Osteoblast (primary cell): Measurements from ENCODE around the gene FGFBP1. TPM values are rescaled to one million over a fixed set of nuclear protein-coding genes. Genes with fewer than 3 reads are reported as not detected.
A peak's percentile ranks its signal among the peaks of the same experiment; 100 is the strongest.
"Not testable (repeated sequence)": the region's sequence is repeated elsewhere in the genome, so short reads cannot be mapped to it uniquely, and the experiment has no call there.

Source experiments
- DNase-seq: peaks from one replicate; pipeline ENCODE4 v3.0.0; 2011; ENCODE audit warnings: low spot score, mixed read lengths; ENCODE audit not compliant: insufficient read length; ENCODE audit errors: missing footprints
- H2AFZ ChIP-seq: 2 replicates; pipeline ENCODE4 v1.6.0; 2011; ENCODE audit warnings: mild to moderate bottlenecking, low read length
- H3K27ac ChIP-seq: 2 replicates; pipeline ENCODE4 v1.5.1; 2011; ENCODE audit warnings: mild to moderate bottlenecking, low read depth, low read length, moderate library complexity
- H3K27me3 ChIP-seq: 2 replicates; pipeline ENCODE4 v1.6.0; 2012; ENCODE audit warnings: mild to moderate bottlenecking, control low read depth, inconsistent platforms, low read length, moderate library complexity; ENCODE audit not compliant: insufficient read depth
- H3K36me3 ChIP-seq: 2 replicates; pipeline ENCODE4 v1.5.1; 2011; ENCODE audit warnings: mild to moderate bottlenecking, low read length, control low read depth, moderate library complexity; ENCODE audit not compliant: insufficient read depth
- H3K4me1 ChIP-seq: 2 replicates; pipeline ENCODE4 v1.5.1; 2011; ENCODE audit warnings: mild to moderate bottlenecking, low read length, control low read depth, moderate library complexity; ENCODE audit not compliant: insufficient read depth
- H3K4me2 ChIP-seq: 2 replicates; pipeline ENCODE4 v1.6.0; 2011; ENCODE audit warnings: mild to moderate bottlenecking, low read length; ENCODE audit not compliant: insufficient read depth
- H3K4me3 ChIP-seq: fragments of 200-600 bp; sonication (generic); 3 replicates; pipeline ENCODE4 v1.5.1; 2012; ENCODE audit warnings: mild to moderate bottlenecking, low read length, inconsistent platforms; ENCODE audit not compliant: insufficient read depth
- H3K79me2 ChIP-seq: 2 replicates; pipeline ENCODE4 v1.6.0; 2012; ENCODE audit warnings: mild to moderate bottlenecking, low read length, control low read depth, inconsistent platforms; ENCODE audit not compliant: insufficient read depth
- H3K9me3 ChIP-seq: 2 replicates; pipeline ENCODE4 v1.5.1; 2011; ENCODE audit warnings: low read depth, low read length, control low read depth
- H4K20me1 ChIP-seq: 2 replicates; pipeline ENCODE4 v1.6.0; 2012; ENCODE audit warnings: mild to moderate bottlenecking, low read length, control low read depth; ENCODE audit not compliant: insufficient read depth
- total RNA-seq: library from RNA; depleted of rRNA; stranded (reverse); fragments of >200 nt; gene quantifications from 2 replicates; pipeline ENCODE4 v1.2.3, GENCODE V29; 2012
- TF ChIP-seq, protein P1 (sequence below): IDR thresholded peaks from 2 replicates; pipeline ENCODE4 v1.5.1; 2011; ENCODE audit warnings: mild to moderate bottlenecking, low read depth, low read length, moderate library complexity; ENCODE audit errors: extremely low read depth

Gene FGFBP1
- total RNA-seq, 1 donor: not detected

DNA sequence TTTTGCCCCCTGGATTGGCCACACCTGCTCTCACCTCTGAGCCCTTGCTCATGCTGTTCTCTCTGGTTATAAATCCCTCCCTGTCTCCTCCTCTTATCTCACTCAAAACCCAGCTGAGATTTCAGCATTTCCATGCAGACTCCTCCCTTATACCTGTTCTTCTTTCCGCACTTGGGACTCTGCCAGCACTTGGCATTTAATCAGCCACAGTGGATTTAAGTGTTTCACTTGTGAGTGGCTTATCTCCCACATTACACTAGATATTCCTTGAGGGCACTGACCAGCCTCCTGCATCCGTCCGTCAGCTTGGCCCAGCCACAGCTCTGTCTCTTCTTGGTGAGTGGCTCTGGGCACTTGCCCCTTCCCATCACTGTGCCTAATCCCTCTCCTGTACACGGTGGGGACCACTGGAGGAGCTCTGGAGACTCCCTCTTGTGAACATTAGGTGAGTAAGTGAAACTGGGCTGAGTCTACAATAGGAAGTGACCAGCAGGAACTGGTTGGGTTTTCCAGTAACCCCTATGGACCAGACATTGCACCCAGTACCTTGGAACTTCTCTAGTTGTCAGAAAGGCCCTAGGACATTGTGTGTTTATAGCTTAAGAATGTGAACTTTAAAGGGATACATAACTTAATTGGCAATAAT, 19.9 kb downstream of the FGFBP1 start:
- DNase-seq: no peak
- no peaks in the 10 kb centered on the region for H3K9me3 ChIP-seq
- TF ChIP-seq, protein P1, sequence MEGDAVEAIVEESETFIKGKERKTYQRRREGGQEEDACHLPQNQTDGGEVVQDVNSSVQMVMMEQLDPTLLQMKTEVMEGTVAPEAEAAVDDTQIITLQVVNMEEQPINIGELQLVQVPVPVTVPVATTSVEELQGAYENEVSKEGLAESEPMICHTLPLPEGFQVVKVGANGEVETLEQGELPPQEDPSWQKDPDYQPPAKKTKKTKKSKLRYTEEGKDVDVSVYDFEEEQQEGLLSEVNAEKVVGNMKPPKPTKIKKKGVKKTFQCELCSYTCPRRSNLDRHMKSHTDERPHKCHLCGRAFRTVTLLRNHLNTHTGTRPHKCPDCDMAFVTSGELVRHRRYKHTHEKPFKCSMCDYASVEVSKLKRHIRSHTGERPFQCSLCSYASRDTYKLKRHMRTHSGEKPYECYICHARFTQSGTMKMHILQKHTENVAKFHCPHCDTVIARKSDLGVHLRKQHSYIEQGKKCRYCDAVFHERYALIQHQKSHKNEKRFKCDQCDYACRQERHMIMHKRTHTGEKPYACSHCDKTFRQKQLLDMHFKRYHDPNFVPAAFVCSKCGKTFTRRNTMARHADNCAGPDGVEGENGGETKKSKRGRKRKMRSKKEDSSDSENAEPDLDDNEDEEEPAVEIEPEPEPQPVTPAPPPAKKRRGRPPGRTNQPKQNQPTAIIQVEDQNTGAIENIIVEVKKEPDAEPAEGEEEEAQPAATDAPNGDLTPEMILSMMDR: no peak
- H3K4me3 ChIP-seq: no peak overlapping the region
- no peaks in the 10 kb centered on the region for H3K79me2 ChIP-seq
- H3K4me1 ChIP-seq: peaks cover 28% of the 10 kb centered on the region
- H2AFZ ChIP-seq: peak overlapping the region; percentile 20
- H3K36me3 ChIP-seq: no peaks in the 10 kb centered on the region
- no peak overlapping the region for H3K27ac ChIP-seq
- no peaks in the 10 kb centered on the region for H3K27me3 ChIP-seq
- no peaks in the 10 kb centered on the region for H4K20me1 ChIP-seq
- H3K4me2 ChIP-seq: no peak overlapping the region

DNA sequence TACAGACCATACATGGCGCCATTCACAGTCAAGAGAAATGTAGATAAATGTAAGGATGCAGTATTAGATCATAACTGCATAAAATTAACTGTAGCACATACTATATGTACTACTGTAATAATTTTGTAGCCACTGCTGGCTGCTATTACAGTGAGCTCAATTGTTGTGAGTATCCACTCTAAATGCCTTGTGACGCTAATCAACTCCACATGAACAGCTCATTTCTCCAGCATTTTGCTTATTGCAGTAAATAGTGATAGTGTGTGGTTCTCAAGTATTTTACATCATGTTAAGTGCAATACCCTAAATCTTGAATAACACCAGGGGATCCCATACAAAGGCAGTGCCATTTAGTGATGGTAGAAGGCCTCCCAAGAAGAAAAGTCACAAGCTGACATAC, 21.2 kb downstream of the FGFBP1 start:
- DNase-seq: no peak
- Histone ChIP-seq H3K79me2 (no peaks in the 10 kb centered on the region), H3K4me2 (no peak overlapping the region), H3K4me3 (no peak overlapping the region), H4K20me1 (no peaks in the 10 kb centered on the region), H3K27ac (no peak overlapping the region), H3K9me3 (no peaks in the 10 kb centered on the region), H2AFZ (no peak overlapping the region), H3K36me3 (no peaks in the 10 kb centered on the region), H3K4me1 (peaks cover 42% of the 10 kb centered on the region), H3K27me3 (no peaks in the 10 kb centered on the region)
- TF ChIP-seq, protein P1: no peak

DNA sequence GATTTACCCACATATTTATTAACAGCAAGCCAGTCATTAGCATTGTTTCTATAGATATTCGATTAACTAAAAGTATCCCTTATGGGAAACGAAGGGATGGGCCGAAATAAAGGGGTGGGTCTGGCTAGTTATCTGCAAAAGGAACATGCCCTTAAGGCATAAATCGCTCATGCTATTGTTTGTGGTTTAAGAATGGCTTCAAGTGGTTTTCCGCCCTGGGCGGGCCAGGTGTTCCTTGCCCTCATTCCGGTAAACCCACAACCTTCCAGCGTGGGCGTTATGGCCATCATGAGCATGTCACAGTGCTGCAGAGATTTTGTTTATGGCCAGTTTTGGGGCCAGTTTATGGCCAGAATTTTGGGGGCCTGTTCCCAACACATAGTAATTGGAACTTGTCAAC, 22.2 kb downstream of the FGFBP1 start:
- H3K27ac ChIP-seq, H3K79me2 ChIP-seq, H3K36me3 ChIP-seq, H3K4me2 ChIP-seq, H3K27me3 ChIP-seq, DNase-seq, H3K9me3 ChIP-seq, H3K4me3 ChIP-seq, H4K20me1 ChIP-seq, H2AFZ ChIP-seq: not testable (repeated sequence)
- peaks cover 37% of the 10 kb centered on the region for H3K4me1 ChIP-seq

DNA sequence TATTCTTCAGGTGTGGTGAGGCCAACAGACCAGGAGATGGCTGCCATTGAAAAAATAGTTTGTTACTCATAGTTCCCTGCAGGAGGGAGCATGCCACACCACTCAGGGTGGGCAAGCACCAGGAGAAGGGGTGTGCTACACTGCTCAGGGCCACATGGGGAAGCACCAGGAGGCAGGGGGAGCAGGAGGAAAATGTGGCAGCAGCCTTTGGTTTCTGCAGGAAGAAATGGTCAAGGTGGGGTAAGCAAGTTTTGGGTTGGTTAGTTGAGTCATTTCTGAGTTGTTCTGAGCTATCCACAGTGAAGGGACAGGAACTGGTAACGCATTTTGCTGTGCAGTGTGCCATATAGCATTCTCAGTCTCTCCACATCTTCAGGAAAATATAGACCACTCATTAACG, 23.8 kb downstream of the FGFBP1 start:
- peaks cover 25% of the 10 kb centered on the region for H3K4me1 ChIP-seq
- no peak overlapping the region for H2AFZ ChIP-seq
- TF ChIP-seq, protein P1: no peak
- no peaks in the 10 kb centered on the region for H3K79me2 ChIP-seq
- no peaks in the 10 kb centered on the region for H3K27me3 ChIP-seq
- no peaks in the 10 kb centered on the region for H3K9me3 ChIP-seq
- no peaks in the 10 kb centered on the region for H4K20me1 ChIP-seq
- no peaks in the 10 kb centered on the region for H3K36me3 ChIP-seq
- H3K4me3 ChIP-seq: no peak overlapping the region
- H3K27ac ChIP-seq: no peak overlapping the region
- DNase-seq: no peak
- H3K4me2 ChIP-seq: no peak overlapping the region
